HG02763 (cell line): Measurements from ENCODE around the gene SEZ6L.

Experiments used
- ATAC-seq: cut with Tn5 transposase; IDR thresholded peaks from one replicate; pipeline ENCODE4 v1.9.1; 2021; ENCODE audit warnings: mild to moderate bottlenecking, moderate library complexity; ENCODE audit not compliant: unreplicated experiment

The SEZ6L gene

DNA sequence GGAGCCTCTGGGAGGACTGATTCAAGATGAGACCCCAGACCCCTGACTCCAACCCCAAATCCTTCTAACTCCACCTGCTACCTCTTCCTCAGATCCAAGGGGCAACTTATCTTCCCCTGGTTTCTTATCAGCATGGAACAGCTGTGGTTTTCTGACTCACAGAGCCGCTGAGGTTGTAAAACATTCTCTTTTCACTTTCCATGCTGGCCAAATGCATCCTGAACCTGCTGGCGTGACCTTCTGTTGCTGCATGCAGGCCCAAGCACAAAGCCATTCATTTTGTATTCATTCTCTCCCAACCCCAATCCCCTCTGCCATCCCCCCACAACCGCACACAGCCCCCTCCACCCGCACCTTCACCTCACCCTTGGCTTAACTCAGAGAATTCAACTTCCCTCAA, 70.3 kb downstream of the SEZ6L start:
- no peak for ATAC-seq

DNA sequence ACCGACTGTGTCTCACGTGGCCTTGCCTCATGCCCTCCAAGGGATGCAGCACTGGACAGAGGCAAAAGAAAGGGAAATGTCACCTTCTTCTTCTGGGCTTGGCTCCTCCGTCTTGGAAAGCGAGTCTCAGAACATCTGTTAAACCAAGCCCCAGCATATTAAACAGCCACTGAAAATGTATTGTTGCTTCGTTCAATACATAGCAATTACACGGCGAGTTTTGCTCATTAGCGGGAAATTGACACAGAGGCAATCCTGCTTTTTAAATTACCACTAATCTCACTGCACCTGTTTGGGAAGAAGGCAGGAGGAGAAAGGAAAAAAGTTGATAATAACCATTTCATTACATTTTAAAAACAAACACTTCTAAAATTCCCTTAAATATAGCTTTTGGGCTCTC, 72.1 kb downstream of the SEZ6L start:
- ATAC-seq: no peak

DNA sequence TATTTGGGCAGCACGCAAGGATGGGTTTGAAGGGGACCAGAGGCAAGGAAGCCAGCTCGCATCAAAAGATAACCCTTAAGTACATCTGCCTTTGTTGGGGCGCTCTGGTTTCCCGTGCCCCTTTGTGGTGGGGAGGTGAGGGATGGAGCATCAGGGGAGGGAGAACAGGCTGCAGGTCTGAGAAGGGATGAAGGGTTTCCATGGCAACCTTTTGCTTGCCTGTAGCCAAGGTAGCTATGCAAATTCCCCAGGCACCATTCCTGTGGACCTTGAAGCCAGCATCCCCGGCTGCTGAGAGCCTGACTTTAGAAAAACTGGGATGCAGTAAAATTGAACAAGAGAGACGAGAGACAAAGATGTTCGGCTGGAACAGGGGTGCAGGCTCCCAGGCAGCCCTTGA, 75.7 kb downstream of the SEZ6L start:
- ATAC-seq: no peak

DNA sequence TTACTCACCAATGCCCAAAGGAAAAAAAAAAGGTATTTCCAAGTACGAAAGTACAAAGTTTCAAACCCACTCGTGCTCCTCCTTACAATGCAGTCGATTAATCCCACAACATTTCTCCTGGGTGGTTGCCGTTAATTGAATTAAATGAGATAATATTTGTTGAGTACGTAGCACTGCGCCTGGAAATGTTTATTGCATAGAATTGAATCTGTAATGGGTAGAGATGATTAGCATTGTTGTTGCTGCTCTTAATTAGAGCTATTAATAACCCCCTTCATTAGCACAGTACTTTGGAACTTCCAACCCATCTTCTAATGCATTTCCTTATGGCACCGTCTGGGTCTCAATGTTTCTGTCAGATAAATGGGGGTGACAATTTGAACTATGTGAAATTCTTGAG, 77.3 kb downstream of the SEZ6L start:
- no peak for ATAC-seq

DNA sequence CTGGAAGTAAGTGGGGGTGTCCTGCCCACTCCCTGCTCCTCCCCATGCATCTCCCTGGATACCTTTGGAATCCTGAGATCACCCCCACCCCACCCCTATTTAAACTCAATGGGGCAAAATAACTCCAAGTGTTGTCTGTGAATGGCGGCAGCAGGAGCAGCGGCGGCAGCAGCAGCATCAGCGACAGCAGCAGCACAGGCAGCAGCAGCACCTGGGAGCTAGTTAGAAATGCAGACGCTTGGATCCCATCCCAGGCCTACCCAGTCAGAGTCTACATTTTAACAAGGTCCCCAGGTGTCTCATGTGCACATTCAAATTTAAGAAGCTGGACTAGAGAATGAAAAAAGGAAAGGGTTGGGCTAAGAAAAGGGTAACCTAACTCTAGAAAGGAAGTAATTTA, 82.6 kb downstream of the SEZ6L start:
- ATAC-seq: no peak

DNA sequence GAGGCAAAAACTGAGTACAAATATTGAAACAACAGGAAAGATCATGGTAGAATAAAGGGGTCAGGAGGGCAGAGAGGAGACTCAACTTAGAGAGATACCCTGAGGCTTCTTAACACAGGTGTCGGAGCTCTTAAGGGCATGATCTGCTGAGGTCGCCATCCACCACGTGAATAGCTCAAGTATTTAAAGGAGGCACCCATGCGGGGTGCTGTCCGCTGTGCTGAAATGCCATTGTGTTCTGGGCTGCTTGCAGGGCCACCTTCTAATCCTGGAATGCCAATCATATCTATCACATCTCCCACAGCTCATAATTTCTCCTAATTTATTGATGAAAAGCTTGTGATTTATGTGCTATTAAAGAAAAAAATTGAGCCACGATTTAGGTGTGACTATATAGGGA, 90.2 kb downstream of the SEZ6L start:
- ATAC-seq: no peak

DNA sequence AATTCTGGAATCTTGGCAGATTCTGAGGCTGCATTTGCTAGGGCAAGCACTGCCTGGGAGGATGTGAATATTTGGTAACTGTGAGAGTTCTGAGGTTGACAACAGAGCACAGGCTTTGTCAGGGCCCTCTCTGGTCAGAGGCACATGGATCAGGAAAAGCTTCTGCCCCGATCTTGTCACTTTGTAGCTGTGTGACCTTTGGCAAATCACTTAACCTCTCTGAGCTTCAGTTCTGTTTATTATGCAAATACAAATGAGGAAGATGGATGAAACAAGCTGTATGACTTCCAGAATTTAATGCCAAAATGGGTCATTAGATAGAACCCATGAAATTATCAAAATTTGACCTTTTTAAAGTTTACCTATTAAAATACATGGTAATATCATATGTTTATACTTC, 94.9 kb downstream of the SEZ6L start:
- no peak for ATAC-seq

DNA sequence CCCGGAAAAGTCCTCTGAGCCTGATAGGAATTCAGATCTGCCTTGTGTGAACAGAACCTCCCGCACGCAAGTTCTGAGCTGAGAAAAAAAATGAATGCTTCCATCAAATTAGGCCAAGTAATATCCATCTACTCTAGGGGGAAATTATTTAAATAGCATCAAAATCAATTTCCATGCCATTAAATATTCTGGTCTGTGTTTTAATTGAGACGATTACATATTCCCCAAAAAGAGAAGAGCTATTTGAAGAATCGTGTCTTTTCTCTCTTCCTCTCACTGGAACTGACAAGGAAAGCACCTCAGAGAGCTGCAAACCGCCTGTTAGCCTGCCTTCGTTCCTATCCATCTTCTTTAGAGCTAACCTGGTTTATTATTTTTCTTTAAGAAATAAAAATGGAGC, 96.0 kb downstream of the SEZ6L start:
- no peak for ATAC-seq

DNA sequence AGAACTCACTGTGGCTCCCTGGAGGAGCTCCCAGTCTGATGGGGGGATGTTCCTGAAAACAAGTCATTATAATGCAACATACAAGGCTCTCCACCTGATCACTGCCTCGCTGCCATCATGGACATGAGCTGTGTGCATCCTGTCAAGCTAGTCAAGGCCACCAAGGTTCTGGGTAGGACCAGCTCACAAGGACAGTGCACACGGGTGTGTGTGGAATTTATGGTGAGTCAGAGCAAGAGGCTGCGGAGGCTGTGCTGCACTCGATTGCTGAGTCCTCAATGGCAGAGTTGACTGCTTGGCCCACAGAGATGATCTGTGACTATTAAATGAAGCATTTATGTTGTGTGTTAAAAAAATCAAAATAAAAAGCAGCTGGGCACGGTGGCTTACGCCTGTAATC, 96.6 kb downstream of the SEZ6L start:
- no peak for ATAC-seq

DNA sequence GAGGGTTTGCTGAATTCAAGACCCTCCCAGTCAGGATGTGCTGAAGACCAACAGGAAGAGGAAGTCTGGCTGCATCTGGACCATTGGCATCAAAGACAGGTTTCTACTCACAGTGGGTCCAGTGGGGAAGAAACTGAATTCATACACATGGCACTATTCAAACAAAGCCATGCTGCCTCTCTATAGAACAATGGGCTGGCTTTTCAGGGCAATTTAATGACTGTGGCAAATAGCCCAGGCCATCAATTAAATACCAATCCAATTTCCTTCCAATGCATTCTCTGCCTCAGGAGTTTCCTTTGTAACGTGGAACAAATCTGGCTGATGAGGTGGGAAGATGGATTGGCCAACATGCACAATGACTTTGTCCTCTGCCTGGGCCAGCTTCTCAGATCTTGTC, 98.6 kb downstream of the SEZ6L start:
- ATAC-seq: no peak

DNA sequence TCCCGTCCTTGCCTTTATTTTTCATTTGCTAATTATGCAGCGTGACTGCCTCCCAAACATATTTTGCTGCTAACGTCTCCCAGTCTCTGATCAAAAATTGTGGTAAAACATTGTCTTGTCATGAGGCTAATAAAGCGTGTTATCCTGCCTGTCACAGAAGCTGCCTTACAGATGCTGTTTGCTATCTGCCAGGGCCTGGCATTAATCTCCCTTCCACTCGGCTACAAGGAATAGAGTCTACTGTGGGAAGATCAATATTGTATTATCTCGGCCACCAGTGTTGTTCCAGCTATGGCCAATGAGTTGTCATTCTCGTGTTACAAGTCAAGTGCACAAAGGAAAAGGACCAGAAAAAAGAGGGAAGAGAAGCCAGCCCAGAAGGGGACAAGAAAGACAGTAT, 100.3 kb downstream of the SEZ6L start:
- no peak for ATAC-seq

DNA sequence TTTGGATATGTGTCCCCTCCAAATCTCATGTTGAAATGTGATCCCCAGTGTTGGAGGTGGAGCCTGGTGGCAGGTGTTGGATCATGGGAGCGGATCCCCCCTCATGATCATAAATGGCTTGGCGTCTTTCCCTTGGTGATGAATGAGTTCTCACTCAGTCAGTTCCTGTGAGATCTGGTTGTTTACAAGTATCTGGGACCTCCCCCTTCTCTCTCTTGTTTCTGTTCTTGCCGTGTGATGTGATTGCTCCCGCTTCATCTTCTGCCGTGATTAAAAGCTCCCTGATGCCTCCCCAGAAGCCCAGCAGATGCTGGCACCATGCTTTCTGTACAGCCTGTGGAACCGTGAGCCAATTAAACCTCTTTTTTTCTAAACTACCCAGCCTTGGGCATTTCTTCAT, 102.2 kb downstream of the SEZ6L start:
- no peak for ATAC-seq

DNA sequence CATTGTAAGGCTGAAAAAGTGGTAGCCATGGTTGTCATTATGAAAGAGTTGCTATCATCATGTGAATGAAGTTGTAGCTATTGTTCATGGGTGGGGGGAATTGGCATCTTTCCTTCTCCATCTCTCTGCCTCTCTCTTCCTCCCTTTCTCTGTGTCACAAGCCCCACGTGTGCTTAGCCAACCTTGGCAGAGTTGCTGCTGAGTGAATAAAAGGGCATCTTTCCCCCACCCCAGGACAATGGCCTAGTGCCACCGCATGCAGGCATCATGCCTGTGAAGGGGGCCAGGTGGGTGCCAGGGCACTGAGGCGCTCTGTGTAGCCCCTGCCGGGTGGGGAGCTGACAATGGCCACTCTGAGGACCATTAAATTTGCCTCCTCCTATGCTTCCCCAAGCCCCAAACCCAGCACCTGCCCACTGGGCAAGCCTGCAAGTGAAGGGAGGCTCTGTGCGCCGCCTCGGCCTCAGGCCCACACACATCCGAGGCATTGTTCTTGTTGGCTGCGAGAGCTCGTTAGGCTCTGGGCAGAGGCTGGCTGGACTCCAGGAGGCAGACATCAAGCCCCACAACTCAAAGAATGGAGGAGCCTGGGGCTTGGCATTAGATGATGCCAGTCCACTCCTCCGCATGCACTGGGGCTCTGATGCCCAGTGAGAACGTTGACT, 103.9 kb downstream of the SEZ6L start:
- ATAC-seq: no peak

DNA sequence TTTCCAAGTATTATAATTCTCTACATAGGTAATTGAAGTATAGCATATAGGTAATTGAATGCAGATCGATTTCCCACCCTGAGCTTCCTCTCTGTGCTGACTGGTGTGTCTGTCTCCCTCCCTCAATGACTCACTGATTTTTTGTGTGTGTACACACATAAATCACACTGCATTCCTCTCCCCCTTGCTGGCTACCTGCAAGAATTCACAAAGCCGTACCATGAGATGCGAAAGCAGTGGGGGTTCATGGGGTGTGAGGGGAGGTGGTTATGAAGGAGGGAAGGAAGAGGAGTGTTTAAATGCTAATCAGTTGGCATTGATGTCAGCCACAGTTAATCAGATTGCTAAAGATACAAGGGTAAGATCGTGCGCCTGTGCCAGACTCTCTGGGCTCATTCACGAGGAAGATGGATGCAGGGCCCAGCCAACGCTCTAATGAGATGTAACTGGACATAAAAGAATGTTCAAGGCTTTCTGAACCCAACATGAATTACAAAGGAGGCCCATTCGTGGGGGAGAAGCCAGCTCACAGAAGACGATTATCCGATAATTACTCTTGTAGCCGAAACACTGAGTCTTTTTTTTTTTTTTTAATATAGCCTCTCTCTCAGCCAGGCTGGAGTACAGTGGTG, 107.4 kb downstream of the SEZ6L start:
- ATAC-seq: no peak

DNA sequence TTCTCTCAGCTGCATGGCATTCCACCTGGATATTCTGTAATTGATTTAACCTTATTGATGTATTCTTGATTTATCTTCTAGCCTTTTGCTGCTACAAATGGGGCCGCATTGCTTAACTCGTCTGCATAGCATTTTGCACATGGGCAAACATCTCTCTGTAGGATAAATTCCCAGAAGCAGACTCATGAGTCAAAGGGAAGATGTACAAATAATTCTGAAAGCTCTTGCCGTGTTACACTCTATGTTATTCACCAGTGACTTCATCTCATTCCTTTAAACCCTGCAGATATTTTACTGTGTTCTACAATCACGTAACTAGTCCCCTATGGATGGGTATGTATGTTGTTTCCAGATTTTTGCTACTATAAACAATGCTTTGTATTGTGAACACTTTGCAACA, 112.7 kb downstream of the SEZ6L start:
- ATAC-seq: no peak

DNA sequence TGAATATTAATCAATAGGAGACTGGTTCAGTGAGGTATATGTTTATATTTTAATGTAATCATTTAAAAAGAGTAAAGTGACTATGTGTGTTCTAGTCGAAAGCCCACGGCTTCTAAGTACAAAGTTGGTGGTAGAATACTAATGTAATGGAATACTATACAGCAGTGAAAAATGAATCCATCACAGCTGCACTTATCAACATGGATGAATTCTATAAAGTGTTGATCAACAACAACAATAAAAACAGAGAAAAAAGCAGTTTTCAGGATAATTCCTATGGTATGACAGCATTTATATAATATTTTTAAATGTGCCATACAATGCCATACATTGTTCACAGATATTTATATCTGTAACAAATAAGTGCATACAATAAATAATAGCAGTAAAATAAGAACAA, 114.1 kb downstream of the SEZ6L start:
- no peak for ATAC-seq

DNA sequence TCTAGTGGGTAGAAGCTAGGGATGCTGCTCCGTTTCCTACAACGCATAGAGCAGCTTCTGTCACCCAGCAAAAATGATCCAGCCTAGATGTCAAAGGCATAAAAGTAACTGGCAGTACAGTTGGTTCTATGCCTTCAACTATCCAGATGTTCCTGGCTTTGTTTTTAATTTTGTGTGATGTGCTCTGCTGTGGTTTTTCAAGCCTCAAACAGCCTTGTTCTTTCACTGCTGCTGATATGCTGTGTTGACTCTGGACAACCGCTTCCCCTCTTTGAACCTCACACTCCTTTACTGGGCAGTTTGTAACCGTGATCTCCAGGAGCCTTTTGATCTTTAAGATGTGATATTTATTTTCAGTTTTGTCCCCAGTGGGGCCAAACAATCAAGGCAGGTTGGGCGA, 116.4 kb downstream of the SEZ6L start:
- ATAC-seq: no peak

DNA sequence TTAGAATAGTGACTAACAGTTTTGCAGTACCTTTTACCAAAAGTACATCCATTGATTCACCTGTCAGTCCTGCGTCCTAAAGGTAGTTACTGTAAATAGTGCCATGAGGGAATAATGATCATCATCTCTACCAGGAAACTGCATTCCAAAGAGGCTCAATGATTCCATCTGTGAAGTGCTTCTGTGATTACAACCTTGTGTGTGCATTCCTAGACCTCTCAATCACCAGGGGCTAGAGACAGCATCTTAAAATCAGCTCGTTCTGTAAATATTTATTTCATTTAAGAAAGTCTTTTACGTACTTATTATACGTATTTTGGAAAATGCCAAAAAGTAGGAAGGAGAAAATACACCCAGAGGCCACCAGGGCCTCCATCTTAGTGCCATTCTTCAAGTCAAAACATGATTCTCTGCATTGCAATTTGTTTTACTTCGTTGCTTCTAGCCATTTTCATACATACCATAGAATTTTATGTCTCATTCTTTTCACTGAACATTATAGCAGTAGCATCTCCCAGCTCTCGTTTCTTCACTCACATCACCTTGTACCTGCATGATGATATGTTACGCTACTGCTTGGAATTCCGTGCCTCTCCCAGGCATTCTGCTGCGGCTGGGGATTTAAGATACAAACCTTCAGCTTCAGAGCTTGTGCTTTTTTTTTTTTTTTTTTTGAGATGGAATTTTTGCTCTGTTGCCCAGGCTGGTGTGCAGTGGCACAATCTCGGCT, 117.0 kb downstream of the SEZ6L start:
- no peak for ATAC-seq

DNA sequence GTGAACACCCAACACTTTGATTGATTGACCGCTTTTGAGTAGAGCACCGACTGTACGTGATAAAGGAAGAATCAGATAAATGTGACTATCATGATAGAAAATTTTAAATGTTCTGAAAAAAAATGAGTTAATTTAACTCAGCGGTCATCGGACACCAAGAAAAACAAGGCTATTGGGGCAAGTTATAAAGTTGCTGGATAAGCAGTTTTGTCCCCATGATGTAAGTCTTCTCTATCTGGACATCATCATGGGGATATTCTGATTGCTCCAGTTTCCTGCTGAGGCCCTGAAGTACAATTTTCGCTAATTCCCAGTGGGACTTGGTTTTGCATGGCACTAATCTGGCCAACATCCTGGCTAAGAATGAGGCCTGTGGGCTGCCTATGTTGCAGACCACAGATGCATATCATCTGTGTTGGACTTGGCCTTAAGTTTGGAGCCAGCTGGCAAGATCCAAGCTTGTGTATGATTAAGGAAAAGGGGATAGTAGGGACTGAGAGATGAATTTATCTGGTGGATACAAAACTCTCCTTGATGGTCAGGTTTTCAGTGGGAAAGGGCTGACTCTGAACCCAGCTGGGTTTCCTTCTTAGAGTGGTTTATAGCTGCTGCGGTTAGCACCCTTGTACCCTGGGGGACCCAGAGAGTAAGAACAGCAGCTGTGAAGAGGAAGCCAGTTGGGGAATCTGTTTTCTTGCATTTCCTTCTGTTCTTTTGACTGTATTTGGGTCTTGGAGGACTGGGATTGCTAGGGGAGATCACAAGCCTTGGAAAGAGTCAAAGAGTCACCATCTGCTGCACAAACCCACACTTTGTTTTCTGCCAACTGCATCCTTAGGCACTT, 118.3 kb downstream of the SEZ6L start:
- no peak for ATAC-seq

DNA sequence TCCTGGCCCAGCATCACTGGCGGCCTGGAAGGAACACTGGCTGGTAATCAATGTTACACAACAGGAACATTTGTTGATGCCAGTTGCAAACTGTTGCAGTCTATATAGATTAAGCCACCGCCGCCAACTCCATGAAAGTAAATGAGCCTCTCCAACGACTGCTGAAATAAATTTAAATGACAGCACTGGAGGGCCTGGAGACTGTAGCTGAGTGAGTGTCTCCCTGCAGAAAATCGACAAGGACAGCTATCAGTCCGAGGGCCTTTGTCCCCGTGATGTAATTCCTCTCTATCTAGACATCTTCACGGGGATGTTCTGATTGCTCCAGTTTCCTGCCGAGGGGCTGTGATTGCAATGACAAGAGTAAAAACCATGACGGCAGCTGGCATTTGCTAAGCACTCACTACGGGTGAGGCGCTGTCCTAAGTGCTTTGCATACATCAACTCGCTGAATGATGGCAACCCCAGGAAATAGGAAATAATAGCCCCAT, 120.4 kb downstream of the SEZ6L start:
- ATAC-seq: no peak

DNA sequence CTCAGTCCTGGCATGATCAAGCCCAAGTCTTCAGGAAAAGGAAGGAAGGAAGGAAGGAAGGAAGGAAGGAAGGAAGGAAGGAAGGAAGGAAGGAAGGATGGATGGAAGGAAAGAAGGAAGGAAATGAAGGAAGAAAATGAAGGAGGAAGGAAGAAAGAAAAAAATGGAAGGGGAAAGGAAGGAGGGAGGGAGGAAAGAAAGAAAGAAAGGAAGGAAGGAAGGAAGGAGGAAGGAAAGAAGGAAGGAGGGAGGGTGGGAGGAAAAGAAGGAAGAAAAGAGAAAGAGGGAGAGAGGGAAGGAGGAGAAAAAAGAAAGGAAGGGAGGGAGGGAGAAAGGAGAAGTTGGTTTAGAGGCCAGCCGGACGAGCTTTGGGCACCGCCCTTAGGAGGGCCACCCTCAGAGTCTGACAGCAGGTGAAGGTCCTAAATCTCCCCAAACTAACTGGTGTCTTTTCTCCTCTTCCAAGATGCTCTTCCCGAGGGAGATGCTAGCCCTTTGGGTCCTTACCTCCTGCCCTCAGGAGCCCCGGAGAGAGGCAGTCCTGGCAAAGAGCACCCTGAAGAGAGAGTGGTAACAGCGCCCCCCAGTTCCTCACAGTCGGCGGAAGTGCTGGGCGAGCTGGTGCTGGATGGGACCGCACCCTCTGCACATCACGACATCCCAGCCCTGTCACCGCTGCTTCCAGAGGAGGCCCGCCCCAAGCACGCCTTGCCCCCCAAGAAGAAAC, 122.8 kb downstream of the SEZ6L start:
- ATAC-seq: no peak
